Liver (tissue), 9 donors: Measurements from ENCODE around the gene ACSS2. TPM values are rescaled to one million over a fixed set of nuclear protein-coding genes. Genes with fewer than 3 reads are reported as not detected.

Experiments used
- DNase-seq: peaks from one replicate; pipeline ENCODE4 v3.0.0-alpha.2; 2017; ENCODE audit warnings: low spot score
- H3K27ac ChIP-seq, 2 donors: one replicate each; pipeline ENCODE4 v1.7.0; 2013; ENCODE audit warnings: inconsistent platforms in 2 of 2, low read length in 2 of 2, control low read depth in 1 of 2, low read depth in 1 of 2, mild to moderate bottlenecking in 1 of 2
- H3K27me3 ChIP-seq, 4 donors: one replicate each; pipeline versions ENCODE4 v1.6.1 to v1.7.0; 2013; ENCODE audit warnings: low read length in 3 of 4, inconsistent platforms in 1 of 4, mild to moderate bottlenecking in 1 of 4, moderate library complexity in 1 of 4; ENCODE audit not compliant: control insufficient read depth in 4 of 4, insufficient read depth in 4 of 4
- H3K36me3 ChIP-seq, 4 donors: one replicate each; pipeline versions ENCODE4 v1.6.1 to v1.7.0; 2013; ENCODE audit warnings: low read length in 3 of 4, mild to moderate bottlenecking in 3 of 4, low read depth in 1 of 4, moderate library complexity in 1 of 4; ENCODE audit not compliant: control insufficient read depth in 4 of 4, insufficient read depth in 3 of 4
- H3K4me1 ChIP-seq, 4 donors: one replicate each; pipeline versions ENCODE4 v1.6.1 to v1.7.0; 2013; ENCODE audit warnings: low read length in 3 of 4, mild to moderate bottlenecking in 3 of 4, moderate library complexity in 1 of 4; ENCODE audit not compliant: control insufficient read depth in 4 of 4, insufficient read depth in 4 of 4
- H3K4me3 ChIP-seq, 3 donors: one replicate each; pipeline versions ENCODE4 v1.6.1 to v1.7.0; 2013; ENCODE audit warnings: low read length in 3 of 3, control low read depth in 1 of 3, low read depth in 1 of 3, mild to moderate bottlenecking in 1 of 3
- H3K9ac ChIP-seq, 2 donors: one replicate each; pipeline ENCODE4 v1.7.0; 2013; ENCODE audit warnings: low read length in 2 of 2, mild to moderate bottlenecking in 2 of 2, moderate library complexity in 2 of 2, control low read depth in 1 of 2, low read depth in 1 of 2
- H3K9me3 ChIP-seq, 4 donors: one replicate each; pipeline versions ENCODE4 v1.6.1 to v1.7.0; 2013; ENCODE audit warnings: low read length in 3 of 4; ENCODE audit not compliant: control insufficient read depth in 4 of 4
- CTCF ChIP-seq: fragments of 150-350 bp; IDR thresholded peaks from 2 replicates; pipeline ENCODE4 v1.5.1; 2017; ENCODE audit warnings: improper control_type of control experiment, low read depth, low read length; ENCODE audit not compliant: missing input control
- EGR1 ChIP-seq, 2 donors: IDR thresholded peaks; 2 replicates each; pipeline ENCODE4 v1.6.1; 2016 to 2018; ENCODE audit warnings: antibody characterized with exemption in 2 of 2, low read depth in 2 of 2
- FOXA2 ChIP-seq: IDR thresholded peaks from 2 replicates; pipeline ENCODE4 v1.6.1; 2016; ENCODE audit warnings: antibody characterized with exemption
- GABPA ChIP-seq, 2 donors: IDR thresholded peaks in 1 of 2; conservative IDR thresholded peaks in 1 of 2; 2 replicates each; pipeline ENCODE4 v1.6.1; 2016; ENCODE audit warnings: antibody characterized with exemption in 2 of 2, mild to moderate bottlenecking in 1 of 2, moderate library complexity in 1 of 2
- HNF4A ChIP-seq, 2 donors: conservative IDR thresholded peaks; 2 replicates each; pipeline ENCODE4 v1.6.1; 2016; ENCODE audit warnings: antibody characterized with exemption in 2 of 2, mild to moderate bottlenecking in 2 of 2
- JUND ChIP-seq, 2 donors: IDR thresholded peaks; 2 replicates each; pipeline ENCODE4 v1.6.1; 2016; ENCODE audit warnings: antibody characterized with exemption in 2 of 2
- NR2F2 ChIP-seq: IDR thresholded peaks from 2 replicates; pipeline ENCODE4 v1.6.1; 2016; ENCODE audit warnings: antibody characterized with exemption
- RAD21 ChIP-seq, 2 donors: IDR thresholded peaks; 2 replicates each; pipeline ENCODE4 v1.6.1; 2016; ENCODE audit warnings: antibody characterized with exemption in 2 of 2, mild to moderate bottlenecking in 2 of 2
- REST ChIP-seq: IDR thresholded peaks from 2 replicates; pipeline ENCODE4 v1.6.1; 2016; ENCODE audit warnings: antibody characterized with exemption, mild to moderate bottlenecking
- RXRA ChIP-seq, 2 donors: IDR thresholded peaks; 2 replicates each; pipeline ENCODE4 v1.6.1; 2017 to 2018; ENCODE audit warnings: antibody characterized with exemption in 2 of 2, mild to moderate bottlenecking in 1 of 2
- SP1 ChIP-seq: IDR thresholded peaks from 2 replicates; pipeline ENCODE4 v1.6.1; 2018; ENCODE audit warnings: antibody characterized with exemption, mild to moderate bottlenecking
- WGBS: extraction: QIAGEN DNeasy Blood & Tissue Kit; methylation state at CpG from one replicate; pipeline ENCODE4 v1.1.7; 2013; 5-methylcytosine and 5-hydroxymethylcytosine counted together
- polyA plus RNA-seq, 2 donors: library from polyadenylated mRNA; stranded (reverse) in 1 of 2; unstranded in 1 of 2; fragments of 200-250 nt in 1 of 2; fragments of >200 nt in 1 of 2; fragmentation: Nextera tagmentation in 1 of 2; extraction: Ambion mirVana in 1 of 2; gene quantifications; one replicate each; pipeline versions ENCODE4 v1.2.1 to v1.2.3, GENCODE V29; 2013 to 2015
- total RNA-seq, 2 donors: library from RNA; depleted of rRNA; stranded (reverse); fragments of >200 nt; gene quantifications; one replicate each; pipeline ENCODE4 v1.2.3, GENCODE V29; 2014
- donor health status: healthy.
- donor health status: healthy.
- donor health status: healthy.
- donor health status: healthy.
- donor health status: healthy.

The ACSS2 gene
- total and polyA plus RNA-seq, 4 donors: 29.8 to 260 (median 80.0) TPM

GRCh38 chr20:34883809-34884208 lies 7.4 kb downstream of the ACSS2 start:
- Histone ChIP-seq H3K4me1 (peaks cover 2 to 27% (median 13%) of the 10 kb centered on the region in 4 donors), H3K27ac (no peak overlapping the region), H3K9ac (no peak overlapping the region), H3K9me3 (no peaks in the 10 kb centered on the region), H3K4me3 (no peak overlapping the region), H3K36me3 (peaks cover 2 to 17% (median 15%) of the 10 kb centered on the region in 4 donors), H3K27me3 (no peaks in the 10 kb centered on the region)
- no peak for DNase-seq
- WGBS: 89% methylated on average over 4 of the region's 4 CpGs
- no peak for TF ChIP-seq NR2F2

- Histone ChIP-seq H3K27ac (no peak overlapping the region), H3K9me3 (no peaks in the 10 kb centered on the region), H3K36me3 (peaks cover 2 to 17% (median 15%) of the 10 kb centered on the region in 4 donors), H3K4me1 (peaks cover 2 to 24% (median 11%) of the 10 kb centered on the region in 4 donors), H3K27me3 (no peaks in the 10 kb centered on the region), H3K4me3 (no peak overlapping the region), H3K9ac (no peak overlapping the region)
- TF ChIP-seq REST: no peak
- no peak for TF ChIP-seq JUND (IDR thresholded peaks at IDR 0.05)
- no peak for TF ChIP-seq SP1
- no peak for TF ChIP-seq RAD21 (IDR thresholded peaks at IDR 0.05)
- TF ChIP-seq CTCF: no peak
- TF ChIP-seq HNF4A (conservative IDR thresholded peaks at IDR 0.05): no peak
- no peak for TF ChIP-seq RXRA (IDR thresholded peaks at IDR 0.05)
- TF ChIP-seq EGR1 (IDR thresholded peaks at IDR 0.05; ENCODE audit: low read depth in 2 of 2): no peak
- TF ChIP-seq FOXA2: no peak
- no peak for DNase-seq
- 81% methylated on average over 1 of the region's 1 CpG for WGBS
These were observed 7.8 kb downstream of the ACSS2 start for GRCh38 chr20:34884260-34884659.

GRCh38 chr20:34886122-34886521 lies 9.7 kb downstream of the ACSS2 start:
- Histone ChIP-seq H3K9ac (no peak overlapping the region), H3K9me3 (no peaks in the 10 kb centered on the region), H3K4me1 (peaks cover 2 to 22% (median 8%) of the 10 kb centered on the region in 4 donors), H3K27ac (peak overlapping the region in 1 of 2 donors; percentile 25), H3K36me3 (peaks cover 2 to 19% (median 15%) of the 10 kb centered on the region in 4 donors), H3K4me3 (no peak overlapping the region), H3K27me3 (no peaks in the 10 kb centered on the region)
- WGBS: 35% methylated on average over 3 of the region's 3 CpGs
- TF ChIP-seq HNF4A (conservative IDR thresholded peaks at IDR 0.05) (peak; percentile 39 to 40), FOXA2 (peak; percentile 27), GABPA (IDR thresholded peaks at IDR 0.05 in 1 of 2, conservative IDR thresholded peaks at IDR 0.05 in 1 of 2) (no peak), SP1 (peak; percentile 60), JUND (IDR thresholded peaks at IDR 0.05) (no peak), REST (peak; percentile 43), RXRA (IDR thresholded peaks at IDR 0.05) (peak; percentile 69 to 81), CTCF (no peak), RAD21 (IDR thresholded peaks at IDR 0.05) (no peak)
- DNase-seq: no peak
